GM23338 (cell line): ENCODE measurements around the gene PGGHG.

ENCODE experiments used
- CREB1 ChIP-seq: fragments of 250-450 bp; sonication (Bioruptor Pico); IDR thresholded peaks from 2 replicates; pipeline ENCODE4 v1.5.0; 2020; ENCODE audit warnings: low read depth, mild to moderate bottlenecking, moderate library complexity
- CTCF ChIP-seq, 2 experiments: fragments of 200-600 bp in 1 of 2; sonication (generic) in 1 of 2; conservative IDR thresholded peaks; 2 replicates each; pipeline versions ENCODE4 v1.5.1 to v1.6.1; 2016 to 2017; ENCODE audit warnings: antibody characterized with exemption in 2 of 2, low read depth in 2 of 2, mild to moderate bottlenecking in 2 of 2, moderate library complexity in 1 of 2
- ETS1 ChIP-seq: IDR thresholded peaks from 2 replicates; pipeline ENCODE4 v1.6.1; 2016; ENCODE audit warnings: antibody characterized with exemption
- EZH2 ChIP-seq: fragments of 200-600 bp; sonication (generic); IDR thresholded peaks from one replicate; pipeline ENCODE4 v1.8.0; 2017; ENCODE audit warnings: antibody characterized with exemption, mild to moderate bottlenecking, low read depth; ENCODE audit not compliant: unreplicated experiment
- EZH2phosphoT487 ChIP-seq: fragments of 200-600 bp; sonication (generic); IDR thresholded peaks from one replicate; pipeline ENCODE4 v1.8.1; 2018; ENCODE audit warnings: antibody characterized with exemption; ENCODE audit not compliant: unreplicated experiment
- JUNB ChIP-seq: IDR thresholded peaks from one replicate; pipeline ENCODE4 v1.6.1; 2016; ENCODE audit warnings: antibody characterized with exemption; ENCODE audit not compliant: unreplicated experiment
- POLR2AphosphoS5 ChIP-seq: IDR thresholded peaks from 2 replicates; pipeline ENCODE4 v1.6.1; 2016; ENCODE audit warnings: antibody characterized with exemption, low read depth
- REST ChIP-seq: IDR thresholded peaks from one replicate; pipeline ENCODE4 v1.6.1; 2018; ENCODE audit warnings: antibody characterized with exemption; ENCODE audit not compliant: unreplicated experiment
- ZNF114 ChIP-seq: fragments of 250-450 bp; sonication (Bioruptor Pico); IDR thresholded peaks from 2 replicates; pipeline ENCODE4 v1.5.0; 2020; ENCODE audit warnings: mild to moderate bottlenecking, moderate library complexity
- ZNF331 ChIP-seq: fragments of 250-450 bp; sonication (Bioruptor Pico); IDR thresholded peaks from 2 replicates; pipeline ENCODE4 v1.5.0; 2020; ENCODE audit warnings: low read depth, mild to moderate bottlenecking, moderate library complexity

DNA sequence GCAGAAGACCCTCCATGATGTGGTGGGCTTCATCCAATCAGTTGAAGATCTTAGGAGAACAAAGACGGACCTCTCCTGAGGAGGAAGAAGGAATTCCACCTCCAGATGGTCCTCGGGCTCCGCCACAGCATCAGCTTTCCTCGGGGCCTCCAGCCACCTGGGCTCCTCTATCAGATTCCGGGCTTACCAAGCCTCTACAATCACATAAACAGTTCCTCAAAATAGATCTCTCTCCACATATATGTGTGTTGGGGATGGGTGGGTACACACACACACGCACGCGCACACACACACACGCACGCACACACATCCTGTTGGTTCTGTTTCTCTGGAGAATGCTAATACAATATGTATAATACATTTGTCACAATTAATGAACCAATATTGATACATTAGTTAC, 29.5 kb upstream of the PGGHG start:
- TF ChIP-seq CTCF (conservative IDR thresholded peaks at IDR 0.05; ENCODE audit: low read depth in 2 of 2) (no peak), REST (no peak), CREB1 (CRISPR knock-in tag) (no peak), POLR2AphosphoS5 (no peak), EZH2phosphoT487 (no peak), EZH2 (no peak), ZNF114 (CRISPR knock-in tag) (no peak), JUNB (no peak), ETS1 (no peak), ZNF331 (CRISPR knock-in tag) (no peak)
